HuH-7.5 (cell line): ENCODE measurements around the gene SRP68.

Experiments
- DNase-seq: peaks from one replicate; pipeline ENCODE4 v3.0.0; 2011; ENCODE audit warnings: low spot score

Gene SRP68

DNA sequence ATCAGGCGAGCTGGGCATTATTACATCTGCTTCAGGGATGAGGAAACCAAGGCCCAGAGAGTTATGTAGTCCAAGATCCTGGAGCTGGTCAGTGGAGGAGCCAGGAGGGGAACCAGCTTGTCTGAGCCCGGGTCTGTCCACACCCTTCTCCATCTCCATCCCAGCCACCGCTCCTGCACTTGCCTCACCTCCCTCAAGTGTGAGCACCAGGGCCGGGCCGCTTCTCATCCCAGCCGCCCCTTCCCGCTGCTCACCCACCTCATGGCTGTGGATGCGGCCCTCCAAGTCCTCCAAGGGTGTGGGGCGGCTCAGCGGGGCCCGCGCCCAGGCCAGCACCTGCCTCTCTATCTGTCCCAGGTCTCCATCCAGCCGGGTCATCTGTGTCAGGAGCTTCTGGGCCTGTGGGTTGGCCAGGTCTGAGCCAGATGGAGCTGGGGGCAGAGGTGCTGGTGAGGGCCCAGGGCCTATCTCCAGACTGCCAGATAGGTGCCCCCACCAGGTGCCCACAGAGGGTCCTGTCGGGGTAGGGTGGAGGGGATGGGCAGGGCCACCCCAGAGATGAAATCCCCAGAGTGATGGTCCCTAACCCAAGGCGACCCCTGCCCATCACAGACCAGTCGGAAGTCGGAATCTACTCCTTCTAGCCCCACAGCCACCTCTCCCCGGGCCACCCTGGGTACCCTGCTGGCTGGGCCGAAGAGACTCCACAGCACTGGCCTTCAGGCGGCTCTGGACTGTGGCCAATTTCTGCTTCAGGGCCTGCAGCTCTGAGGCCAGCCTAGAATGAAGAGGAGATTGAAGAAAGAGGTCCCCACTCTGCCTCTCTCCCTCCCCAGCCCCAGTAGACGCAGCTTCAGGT, 54.6 kb downstream of the SRP68 start:
- no peak for DNase-seq

DNA sequence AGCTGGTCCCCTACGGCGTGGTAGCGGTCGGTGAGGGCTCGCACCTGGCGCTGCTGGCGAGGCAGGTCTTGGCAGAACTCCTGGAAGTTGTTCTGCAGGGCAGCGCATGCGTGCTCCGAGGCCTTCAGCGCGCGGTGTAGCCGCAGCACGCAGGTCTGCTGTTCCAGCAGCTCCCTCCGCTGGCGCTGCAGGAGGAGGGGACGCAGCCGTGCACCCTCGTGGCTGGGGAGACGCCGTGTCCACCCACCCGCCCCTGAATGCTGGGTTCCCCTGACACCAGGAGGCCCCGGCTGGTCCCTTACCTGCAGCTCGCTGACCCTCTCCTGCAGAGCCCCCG, 57.4 kb downstream of the SRP68 start:
- no peak for DNase-seq

DNA sequence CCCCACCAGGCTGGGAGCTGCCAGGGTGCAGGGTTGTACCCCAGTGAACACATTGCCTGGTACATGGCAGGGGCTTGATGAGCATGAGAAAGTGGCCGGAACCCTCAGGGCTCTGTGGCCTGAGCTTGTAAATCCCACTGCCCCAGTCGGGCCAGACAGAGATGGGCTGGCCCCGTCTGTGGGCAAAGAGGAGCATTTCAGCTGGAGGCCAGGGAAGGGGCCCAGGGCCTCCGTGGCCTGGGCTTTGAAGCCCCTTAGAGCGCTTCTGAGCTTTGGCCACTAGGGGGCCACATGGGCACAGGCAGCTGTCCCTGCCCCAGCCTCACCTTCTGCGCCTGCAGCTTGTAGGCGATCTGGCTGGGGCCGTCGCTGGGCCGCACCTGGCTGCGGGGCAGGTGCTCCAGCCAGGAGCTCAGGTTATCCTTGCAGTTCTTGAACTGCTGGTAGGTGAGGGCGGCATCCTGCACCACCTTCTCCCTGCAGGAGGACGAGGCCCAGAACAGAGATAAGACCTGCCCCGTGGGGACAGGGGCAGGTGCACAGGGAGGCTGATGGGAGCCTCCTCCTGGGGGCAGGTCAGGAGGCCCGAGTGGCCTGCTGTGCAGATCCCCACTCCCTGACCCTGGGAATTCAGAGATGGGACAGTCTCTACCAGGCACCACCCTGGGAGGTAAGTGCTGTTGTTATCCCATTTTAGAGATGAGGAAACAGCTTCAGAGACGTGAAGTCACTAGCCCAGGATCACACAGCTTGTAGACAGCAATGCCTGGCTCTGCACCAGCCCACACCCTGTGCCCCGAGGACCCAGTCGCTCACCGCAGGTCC, 58.0 kb downstream of the SRP68 start:
- peak; percentile 95 for DNase-seq

DNA sequence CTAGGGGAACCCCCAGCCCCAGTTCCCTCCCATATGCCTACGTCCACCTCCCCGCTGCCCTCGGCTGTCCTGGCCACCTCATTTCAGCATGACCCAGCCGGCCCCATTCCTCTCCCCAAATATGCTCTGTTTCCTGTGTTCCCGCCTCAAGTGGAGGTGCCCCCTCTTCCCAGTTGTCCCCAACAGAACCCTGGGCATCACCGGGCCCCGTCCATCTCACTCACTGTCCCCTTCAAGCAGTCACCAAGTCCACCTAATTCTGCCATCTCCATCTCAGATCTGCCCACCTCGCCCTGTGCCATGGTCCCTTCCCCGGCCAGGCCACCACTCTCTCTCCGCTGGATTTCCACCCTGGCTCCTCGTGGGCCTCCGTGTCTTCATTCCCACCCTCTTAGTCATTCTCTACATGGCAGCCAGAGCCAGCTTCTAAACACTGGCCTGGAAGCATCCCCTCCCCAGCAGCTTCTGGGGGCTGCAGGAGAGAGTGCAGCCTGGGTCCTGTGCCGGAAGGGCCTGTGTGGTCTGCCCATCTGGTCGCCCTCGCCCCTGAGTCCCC, 58.9 kb downstream of the SRP68 start:
- DNase-seq: no peak

DNA sequence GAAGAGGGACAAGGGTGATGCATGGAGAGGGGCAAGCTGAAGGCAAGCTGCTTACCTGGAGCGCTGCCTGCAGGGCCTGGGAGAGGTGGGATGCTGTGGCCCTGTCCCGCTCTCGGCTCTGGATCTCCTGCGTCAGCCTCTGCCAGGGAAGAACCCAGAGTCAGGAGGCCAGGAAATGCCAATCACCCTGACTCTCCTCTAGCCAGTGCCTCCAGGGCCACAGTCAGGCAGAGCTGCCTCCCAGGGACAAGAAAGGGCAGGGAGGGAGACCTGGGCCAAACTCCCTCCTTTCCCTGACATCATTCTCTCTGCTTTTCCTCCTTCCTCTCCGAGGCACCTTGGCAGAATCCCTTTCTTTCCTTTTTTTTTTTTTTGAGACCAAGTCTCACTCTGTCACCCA, 60.4 kb downstream of the SRP68 start:
- no peak for DNase-seq

DNA sequence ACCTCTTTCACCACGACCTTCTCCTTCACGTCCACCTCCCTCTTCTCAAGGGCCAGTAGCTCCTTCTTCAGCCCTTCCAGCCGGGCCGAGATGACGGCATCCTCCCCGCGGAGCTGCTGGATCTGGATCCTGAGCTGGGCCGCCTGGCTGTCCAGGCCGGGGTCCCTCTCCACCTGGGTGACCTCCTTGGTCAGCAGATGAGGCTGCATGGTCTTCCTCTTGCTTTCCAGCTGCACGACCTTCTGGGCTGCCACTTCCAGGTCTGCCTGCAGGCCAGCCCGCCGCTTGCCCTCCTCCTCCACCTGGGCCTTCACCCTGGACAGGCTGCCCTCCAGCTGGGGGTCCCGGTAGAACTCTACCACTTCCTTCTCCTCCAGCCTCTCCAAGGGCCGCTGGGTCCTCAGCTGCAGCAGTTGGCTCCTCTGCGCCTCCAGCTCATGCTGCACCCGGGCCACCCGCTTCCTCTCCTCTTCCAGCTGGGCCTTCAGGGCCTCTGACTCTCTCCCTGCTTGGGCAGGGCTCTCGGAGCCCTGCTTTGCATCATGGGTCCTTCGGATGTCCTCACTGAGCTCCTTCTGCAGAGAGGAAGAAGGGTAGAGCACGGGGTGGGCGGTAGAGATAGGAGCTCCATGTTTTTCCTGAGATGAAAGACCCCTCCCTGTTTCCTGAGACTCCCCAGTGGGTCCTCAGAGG, 62.2 kb downstream of the SRP68 start:
- no peak for DNase-seq

DNA sequence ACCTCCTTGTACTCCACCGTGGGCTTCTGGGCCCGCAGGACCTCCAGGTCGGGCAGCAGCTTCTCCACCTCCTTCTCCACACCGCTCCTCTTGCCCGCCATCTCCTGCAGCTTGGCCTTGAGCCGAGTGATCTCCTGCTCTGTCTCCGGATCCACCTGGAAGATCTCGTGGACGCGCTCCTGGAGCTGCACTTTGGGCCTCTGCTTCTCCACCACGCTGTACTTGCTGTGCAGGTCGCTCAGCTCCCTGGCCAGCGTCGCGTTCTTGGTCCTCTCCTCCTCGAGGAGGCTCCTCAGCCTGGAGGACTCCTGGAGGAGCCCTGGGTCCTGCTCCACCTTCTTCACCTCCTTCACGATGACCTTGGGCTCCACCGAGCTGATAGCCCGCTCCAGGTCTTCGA, 62.9 kb downstream of the SRP68 start:
- DNase-seq: no peak

DNA sequence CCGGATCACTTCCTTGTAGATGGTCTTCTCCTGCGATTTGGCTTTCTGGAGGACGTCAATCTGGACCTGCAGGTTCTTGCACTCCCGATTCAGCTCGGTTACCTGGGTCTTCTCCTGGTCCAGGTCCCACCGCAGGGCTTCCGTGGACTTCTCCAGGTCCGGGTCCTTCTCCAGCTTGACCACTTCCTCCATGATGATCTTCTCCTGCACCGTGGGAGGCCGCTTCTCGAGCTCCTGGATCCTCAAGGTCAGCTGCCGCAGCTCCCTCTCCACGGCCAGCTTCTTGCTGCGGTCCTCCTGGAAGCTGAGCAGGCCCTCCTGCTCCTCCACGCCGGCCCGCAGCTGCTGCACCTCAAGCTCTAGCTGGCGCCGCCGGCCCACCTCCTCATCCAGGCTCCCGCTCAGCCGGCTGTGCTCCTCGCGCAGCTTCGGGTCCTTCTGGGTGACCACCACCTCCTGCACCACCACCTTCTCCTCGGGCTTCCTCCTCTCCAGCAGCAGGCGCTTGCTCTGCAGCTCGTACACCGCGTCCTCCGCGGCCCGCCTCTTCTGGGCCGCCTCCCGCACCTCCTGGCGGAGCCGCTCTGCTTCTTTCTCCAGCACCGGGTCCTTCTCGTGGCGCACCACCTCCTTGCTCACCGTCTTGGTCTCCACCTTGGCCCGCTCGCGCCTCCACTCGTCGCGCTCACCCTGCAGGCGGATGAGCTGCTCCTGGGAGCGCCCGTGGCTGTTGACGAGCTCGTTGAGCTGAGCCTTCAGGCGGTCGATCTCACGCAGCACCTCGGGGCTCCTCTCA, 63.5 kb downstream of the SRP68 start:
- DNase-seq: no peak

DNA sequence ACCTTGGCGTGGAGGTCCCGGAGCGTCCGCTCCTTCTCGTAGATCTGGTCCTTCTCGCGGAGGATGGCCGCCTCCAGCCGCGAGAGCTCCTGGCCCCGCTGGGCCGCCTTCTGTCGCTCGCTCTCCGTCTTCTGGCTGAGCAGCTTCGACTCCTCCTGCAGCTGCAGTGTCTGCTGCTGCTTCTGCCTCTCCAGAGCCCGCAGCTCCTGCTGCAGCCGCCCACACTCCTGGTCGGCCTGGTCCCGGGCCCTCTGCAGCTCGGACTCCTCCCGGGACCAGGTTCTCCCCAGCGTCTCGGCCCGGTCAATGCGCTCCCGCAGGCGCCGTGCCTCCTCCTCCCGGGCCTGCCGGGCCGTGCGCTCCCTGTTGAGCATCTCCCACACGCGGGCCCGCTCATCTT, 64.1 kb downstream of the SRP68 start:
- DNase-seq: no peak

DNA sequence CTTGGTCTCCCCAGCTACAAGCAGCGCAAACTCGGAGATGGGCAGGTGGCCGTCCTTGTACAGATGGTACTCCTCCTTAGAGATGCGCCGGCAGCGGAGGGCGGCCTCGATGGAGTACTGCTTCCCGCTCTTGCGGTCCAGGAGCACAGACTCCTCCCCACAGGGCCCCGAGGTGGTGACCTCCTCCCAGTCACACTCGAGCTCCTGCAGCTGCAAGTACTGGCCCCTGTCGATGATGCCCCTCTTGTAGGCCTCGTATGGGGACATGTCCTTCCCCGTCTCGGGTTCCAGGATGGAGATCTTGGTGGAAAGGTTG, 64.5 kb downstream of the SRP68 start:
- DNase-seq: no peak

DNA sequence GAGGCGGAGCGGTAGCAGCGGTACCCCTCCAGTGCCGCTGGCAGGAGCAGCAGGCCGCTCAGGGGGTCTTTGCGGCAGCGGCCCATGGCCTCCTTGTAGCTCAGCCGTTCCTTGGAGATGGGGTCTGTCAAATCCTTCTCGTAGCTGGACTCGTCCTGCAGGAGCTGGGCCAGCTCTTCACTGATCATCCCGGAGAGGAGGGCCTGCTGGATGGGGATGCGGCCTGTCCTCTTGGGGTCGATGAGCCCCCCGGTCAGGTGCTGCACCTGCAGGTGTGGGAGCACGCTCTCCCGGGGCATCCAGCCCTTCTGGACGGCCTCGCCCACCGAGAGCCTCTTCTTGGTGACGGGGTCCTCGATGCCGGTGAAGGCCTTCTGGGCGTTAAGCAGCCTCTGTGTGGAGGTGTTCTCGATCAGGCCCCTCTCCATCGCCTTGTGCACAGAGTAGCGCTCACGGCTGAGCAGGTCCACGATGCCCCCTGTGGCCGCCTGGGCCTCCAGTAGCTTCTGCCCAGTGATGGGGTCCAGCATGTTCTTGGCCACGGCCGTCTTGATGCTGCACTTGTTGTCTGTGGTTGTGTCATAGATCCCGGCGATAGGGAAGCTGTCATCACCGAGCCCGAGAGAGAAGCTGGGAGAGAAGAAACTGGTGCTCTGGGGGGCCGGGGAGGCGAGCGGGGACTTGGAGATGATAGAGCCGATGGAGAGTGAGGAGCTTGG, 65.0 kb downstream of the SRP68 start:
- DNase-seq: no peak

DNA sequence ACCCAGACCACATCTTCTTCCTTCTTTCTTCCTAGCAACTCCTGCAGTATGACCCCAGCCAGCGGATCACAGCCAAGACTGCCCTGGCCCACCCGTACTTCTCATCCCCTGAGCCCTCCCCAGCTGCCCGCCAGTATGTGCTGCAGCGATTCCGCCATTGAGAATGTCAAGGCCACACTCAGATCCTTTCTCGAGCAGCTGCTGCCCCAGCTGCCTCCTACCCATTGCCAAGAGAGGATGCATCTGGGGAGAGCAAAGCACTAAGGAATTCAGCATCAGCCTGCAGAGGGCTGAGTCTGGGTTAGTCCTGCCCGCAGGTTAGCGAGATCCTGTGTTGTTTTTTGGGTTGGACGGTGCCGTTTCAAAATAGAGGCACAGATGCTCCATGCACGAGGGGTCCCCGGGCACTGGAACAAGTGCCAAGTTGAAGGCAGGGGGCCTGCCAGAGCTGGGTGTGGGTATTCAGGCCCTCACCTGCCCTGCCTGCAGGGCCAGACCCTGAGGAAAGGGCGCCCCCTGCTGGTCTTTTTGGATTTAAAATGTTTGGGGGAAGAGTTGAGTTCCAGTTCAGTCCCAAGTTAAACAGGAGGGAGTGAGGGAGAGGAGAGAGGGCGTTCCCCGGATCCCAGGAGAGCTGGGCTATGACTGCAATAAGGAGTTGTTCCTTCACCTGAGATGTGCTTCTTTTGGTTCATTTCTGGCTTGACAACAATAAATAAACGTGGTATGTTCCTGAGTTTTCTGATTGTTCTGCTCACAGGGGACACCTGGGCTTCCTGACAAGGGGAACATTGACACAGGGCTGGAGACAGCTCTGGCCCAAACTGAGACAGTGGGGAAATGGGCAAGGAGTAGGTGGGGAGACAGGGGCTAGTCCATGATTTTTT, 66.8 kb downstream of the SRP68 start:
- peak; percentile 87 for DNase-seq

DNA sequence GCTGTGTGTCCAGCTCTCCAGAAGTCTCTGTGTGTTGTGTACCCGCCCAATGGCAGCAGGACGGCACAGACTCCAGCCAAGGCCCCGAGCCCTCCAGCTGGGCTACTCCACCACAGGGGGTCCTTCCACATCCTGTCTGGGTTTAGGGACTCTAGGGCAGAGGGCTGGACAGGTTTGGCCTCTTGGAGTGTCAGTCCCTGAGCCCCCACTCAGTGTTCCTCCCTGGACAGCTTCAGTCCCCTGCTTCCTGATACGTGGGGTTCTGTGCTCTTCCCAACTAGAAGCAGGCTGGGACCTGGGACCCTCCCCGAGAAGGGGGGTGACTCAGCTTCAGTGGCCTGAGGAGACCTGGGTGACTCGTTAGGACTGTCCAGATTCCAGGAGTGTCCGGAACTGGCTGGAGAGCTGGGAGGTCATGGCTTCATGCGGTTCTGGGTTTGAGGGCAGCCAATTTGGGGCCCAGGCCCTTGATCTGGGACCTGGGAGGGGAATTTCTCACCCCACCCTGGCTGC, 67.5 kb downstream of the SRP68 start:
- DNase-seq: no peak

DNA sequence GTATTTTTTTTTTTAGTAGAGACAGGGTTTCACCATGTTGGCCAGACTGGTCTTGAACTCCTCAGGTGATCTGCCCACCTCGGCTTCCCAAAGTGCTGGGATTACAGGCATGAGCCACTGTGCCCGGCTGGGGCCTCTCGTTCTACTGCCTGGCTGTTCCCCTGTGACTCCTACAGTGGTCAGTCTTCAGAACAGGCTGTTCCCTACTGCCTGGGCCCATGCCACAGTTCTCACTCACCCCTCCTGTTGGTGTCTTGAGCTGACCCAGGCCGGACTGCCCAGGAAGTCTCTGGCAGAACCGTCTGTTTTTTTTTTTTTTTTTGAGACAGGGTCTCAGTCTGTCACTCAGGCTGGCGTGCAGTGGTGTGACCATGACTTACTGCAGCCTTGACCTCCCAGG, 68.4 kb downstream of the SRP68 start:
- no peak for DNase-seq

DNA sequence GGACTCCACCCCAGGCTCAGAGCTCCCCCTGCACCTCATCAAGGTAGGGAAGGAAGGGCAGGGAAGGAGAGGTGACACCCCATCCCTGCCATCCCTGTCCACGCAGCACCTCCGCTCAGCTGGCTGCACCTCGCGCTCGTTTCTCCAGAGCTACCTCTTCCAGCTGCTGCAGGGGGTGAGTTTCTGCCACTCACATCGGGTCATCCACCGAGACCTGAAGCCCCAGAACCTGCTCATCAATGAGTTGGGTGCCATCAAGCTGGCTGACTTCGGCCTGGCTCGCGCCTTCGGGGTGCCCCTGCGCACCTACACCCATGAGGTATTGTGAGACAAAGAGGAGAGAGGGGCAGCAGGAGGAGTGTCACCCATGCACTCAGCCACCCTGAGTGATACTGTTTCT, 70.2 kb downstream of the SRP68 start:
- DNase-seq: no peak

DNA sequence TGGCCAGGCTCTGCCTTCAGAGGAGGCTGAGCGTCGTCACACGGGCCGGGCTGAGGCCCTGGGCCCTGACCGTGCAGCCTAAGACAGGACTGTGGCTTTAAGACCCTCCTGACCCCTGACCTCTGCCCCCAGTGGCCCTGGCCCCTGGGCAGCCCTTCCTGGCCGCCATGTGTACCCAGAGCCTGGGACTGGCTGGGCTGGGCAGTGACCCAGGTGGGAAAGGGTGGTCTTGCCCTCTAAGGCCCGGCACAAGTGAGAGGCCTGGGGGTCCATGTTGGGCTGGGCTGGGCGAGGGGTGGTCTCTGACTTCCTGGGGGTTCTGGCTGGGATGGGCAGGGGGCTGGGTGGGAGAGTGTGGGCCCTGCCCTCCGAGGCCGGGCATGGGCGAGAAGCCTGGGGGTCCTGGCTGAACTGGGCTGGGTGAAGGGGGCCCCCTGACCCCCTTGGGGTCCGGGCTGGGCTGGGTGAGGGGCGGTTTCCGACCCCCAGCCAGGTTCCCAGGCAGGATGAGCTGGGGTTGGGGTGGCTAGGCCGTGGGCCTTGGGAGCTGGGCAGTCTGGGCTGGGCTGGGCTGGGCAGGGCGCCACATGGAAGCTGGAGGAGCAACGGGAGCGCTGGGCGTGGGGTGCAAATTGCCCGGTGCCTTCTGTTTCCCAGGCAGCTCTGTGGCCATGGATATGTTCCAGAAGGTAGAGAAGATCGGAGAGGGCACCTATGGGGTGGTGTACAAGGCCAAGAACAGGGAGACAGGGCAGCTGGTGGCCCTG, 71.4 kb downstream of the SRP68 start, which contains the start of gene CDK3:
CDK3 (plus strand) TSS at position 101 of the 767 bp plus-strand sequence; CDS start at position 672, 571 bp downstream.
- no peak for DNase-seq

DNA sequence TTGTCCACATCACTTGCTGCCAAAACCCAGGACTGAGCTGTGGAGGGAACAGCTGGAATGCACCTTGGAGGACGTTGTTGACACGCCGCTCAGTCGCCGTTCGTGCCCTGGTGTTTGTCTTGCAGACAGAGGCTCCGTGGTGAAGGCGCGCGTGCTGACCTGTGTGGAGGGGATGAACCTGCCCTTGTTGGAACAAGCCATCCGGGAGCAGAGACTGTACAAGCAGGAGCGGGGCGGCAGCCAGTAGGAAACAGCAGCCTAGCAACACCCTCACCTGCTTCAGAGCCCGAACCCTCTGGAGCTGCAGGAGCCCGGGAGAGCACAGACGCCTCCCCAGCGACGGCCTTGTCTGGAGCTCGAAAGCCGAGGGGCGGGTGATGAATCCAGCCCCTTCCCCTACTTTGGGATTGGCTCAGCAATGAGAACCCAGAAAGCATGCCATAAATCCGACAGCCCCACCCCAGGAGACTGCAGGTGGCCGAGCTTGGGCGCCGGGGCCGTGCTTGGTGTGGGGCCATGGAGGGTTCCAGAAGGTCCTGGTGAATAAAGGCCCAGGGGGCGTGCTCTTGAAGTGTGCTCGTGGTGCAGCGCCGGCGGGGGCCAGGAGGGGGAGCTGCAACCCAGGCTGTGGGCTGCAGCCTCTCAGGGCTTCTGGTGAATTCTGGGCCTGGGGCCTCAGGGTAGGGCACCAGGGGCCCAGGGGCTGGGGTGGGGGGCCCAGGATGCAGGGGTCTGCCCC, 72.1 kb downstream of the SRP68 start:
- DNase-seq: peak; percentile 79

DNA sequence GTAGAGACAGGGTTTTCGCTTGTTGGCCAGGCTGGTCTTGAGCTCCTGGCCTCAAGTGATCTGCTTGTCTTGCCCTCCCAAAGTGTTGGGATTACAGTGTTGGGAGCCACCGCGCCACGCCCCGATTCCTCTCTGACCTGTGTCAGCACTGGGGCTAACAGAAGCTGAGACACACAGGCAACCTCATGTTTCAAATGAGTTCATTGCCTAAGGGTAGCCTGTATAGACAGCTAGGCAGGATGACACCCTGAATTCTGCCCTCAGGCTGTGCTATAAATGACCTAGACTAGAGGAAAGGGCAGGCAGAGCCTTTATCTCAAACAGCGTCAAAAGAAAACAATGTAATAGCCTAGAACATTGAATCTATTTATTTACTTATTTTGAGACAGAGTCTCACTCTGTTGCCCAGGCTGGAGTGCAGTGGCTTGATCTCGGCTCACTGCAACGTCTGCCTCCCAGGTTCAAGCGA, 74.0 kb downstream of the SRP68 start:
- DNase-seq: peak; percentile 59
